HG03103 (cell line): ENCODE results near the gene SLC25A4.
A peak's percentile ranks its signal among the peaks of the same experiment; 100 is the strongest.
"Not testable (repeated sequence)": the region's sequence is repeated elsewhere in the genome, so short reads cannot be mapped to it uniquely, and the experiment has no call there.

ENCODE experiments used
- ATAC-seq: cut with Tn5 transposase; IDR thresholded peaks from one replicate; pipeline ENCODE4 v1.9.1; 2021; ENCODE audit warnings: low read depth; ENCODE audit not compliant: unreplicated experiment

Gene SLC25A4

GRCh38 chr4:185142912-185143600, at the start of gene SLC25A4:
TSS of gene SLC25A4 (plus strand) at chr4:185143266. CDS start at chr4:185143373, 107 bp downstream.
- ATAC-seq, result peak; percentile 95

- no peak for ATAC-seq
These were observed 49.5 kb upstream of the SLC25A4 start for GRCh38 chr4:185093603-185094002.

GRCh38 chr4:185096032-185096653, 46.9 kb upstream of the SLC25A4 start:
- no peak for ATAC-seq

DNA sequence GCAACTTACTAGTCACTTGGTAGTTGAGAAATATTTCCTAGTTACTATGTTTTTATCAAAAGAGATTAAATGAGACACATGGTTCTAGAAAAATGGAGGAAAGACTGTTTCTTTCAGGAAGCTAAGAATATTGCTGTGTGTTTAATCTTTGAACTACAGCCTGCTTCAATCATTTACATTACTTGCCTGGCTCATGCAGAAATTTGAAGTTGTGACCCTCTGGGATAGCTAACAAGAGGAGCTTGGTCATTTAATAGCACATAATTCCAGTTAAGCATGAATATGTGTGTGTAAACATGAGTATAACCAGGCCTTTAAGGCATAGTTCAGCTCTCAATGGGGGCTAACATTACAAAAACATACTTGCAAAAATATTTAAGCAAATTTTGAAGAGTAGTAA, 44.6 kb upstream of the SLC25A4 start:
- ATAC-seq, result no peak

- no peak for ATAC-seq
These were observed 43.9 kb upstream of the SLC25A4 start for GRCh38 chr4:185099024-185099682.

DNA sequence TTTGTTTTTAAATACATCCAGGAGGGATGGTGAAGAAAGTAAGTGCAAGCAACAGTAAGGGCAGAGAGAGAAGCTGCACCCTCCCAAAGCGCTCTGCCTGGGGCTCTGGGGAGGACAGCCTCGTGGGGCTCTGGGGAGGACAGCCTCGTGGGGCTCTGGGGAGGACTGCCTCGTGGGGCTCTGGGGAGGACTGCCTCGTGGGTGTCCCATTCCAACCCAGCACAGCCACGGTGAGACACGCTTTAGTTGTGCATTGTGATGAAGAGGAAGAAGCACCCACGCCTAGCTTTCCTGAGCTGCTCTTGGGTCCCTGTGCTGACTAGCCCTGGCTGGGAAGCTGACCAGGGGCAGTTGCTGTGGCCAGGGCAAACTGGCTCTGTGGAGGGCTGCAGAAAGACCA, 43.1 kb upstream of the SLC25A4 start:
- no peak for ATAC-seq

DNA sequence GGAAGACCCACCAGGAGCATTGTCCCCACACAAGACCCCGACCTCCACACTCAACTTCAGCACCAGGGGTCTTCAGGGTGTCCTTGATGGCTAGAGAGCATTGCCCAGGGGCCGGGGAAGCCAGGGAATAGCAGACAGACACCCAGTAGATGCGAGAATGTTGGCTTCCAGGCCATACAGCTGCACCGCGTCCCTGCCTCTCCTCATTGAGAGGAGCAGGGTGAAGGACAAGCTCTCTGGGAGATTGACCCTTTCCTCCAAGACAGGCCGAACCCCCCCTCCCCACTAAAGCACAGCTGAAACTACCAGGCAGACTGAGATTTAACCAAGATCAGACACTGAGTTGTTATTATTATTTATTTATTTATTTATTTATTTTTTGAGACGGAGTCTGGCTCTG, 42.6 kb upstream of the SLC25A4 start:
- no peak for ATAC-seq

- no peak for ATAC-seq
These were observed 41.6 kb upstream of the SLC25A4 start for GRCh38 chr4:185101354-185101890.

GRCh38 chr4:185104733-185105132, 38.3 kb upstream of the SLC25A4 start:
- ATAC-seq, result no peak

GRCh38 chr4:185106353-185106752, 36.7 kb upstream of the SLC25A4 start:
- no peak for ATAC-seq

DNA sequence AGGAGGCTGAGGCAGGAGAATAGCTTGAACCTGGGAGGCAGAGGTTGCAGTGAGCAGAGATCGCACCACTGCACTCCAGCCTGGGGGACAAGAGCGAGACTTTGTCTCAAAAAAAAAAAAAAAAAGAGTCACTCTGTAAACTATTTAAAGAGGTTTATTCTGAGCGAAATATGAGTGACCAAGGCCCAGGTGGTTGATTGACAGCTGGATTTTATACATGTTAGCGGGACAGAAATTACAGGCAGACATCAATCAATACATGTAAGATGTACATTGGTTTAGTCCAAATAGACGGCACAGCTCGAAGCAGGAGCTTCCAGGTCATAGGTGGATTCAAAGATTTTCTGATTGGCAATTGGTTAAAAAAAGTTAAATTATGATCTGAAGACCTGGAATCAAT, 35.5 kb upstream of the SLC25A4 start:
- ATAC-seq, result not testable (repeated sequence)

GRCh38 chr4:185108185-185108584, 34.9 kb upstream of the SLC25A4 start:
- no peak for ATAC-seq

- no peak for ATAC-seq
These were observed 34.4 kb upstream of the SLC25A4 start for GRCh38 chr4:185108669-185109068.

DNA sequence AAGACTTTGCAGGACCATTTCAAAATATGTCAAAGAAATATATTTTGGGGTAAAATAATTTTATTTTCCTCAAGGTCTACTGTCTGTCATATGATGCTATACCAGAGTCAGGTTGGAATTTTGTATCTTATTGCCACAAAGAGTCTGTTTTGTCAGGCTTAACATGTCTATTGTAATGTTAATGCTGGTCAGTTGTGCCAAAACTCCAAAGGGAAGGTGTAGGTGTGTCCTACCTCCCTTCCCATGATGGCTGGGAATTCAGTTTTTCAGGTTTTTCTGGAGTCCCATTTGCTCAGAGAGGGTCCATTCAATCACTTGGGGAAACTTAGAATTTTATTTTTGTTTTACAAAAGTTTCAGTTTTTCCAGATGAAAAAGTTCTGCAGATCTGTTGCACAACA, 33.3 kb upstream of the SLC25A4 start:
- ATAC-seq, result no peak

- no peak for ATAC-seq
These were observed 32.7 kb upstream of the SLC25A4 start for GRCh38 chr4:185110375-185110823.

- ATAC-seq, result no peak
These were observed 31.0 kb upstream of the SLC25A4 start for GRCh38 chr4:185112104-185112503.

GRCh38 chr4:185113340-185113739, 29.7 kb upstream of the SLC25A4 start:
- no peak for ATAC-seq

GRCh38 chr4:185115827-185116232, 27.2 kb upstream of the SLC25A4 start:
- no peak for ATAC-seq

DNA sequence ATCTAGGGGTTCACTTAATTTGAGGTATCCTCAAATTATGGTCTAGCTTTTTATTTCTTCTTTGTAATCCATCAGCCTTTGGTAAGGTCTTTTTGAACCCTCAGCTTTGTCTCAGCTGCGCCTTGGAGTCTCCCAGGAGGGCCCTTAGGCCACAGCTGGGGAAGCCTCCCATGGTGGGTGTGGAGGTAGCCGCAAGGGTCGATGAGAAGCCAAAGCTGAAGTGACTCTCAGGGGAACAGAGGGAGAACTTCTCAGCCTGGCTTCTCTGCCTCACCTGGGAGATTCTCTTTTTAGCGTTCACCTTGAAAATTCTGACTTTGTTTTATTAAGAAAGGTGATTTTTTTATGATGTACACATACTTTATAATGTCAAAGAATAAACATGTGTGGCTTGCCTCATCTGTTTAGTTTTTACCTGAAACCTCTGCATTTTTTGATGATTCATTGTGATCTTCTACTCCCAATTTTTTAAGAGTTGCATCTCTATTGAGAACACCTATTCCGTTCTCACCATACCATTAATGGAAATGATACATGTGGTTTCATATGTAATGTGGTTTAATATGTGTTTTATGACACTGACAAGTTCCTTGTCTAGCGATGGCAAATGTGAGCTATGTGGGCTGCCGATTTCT, 25.6 kb upstream of the SLC25A4 start:
- no peak for ATAC-seq

GRCh38 chr4:185118876-185119275, 24.2 kb upstream of the SLC25A4 start:
- no peak for ATAC-seq

DNA sequence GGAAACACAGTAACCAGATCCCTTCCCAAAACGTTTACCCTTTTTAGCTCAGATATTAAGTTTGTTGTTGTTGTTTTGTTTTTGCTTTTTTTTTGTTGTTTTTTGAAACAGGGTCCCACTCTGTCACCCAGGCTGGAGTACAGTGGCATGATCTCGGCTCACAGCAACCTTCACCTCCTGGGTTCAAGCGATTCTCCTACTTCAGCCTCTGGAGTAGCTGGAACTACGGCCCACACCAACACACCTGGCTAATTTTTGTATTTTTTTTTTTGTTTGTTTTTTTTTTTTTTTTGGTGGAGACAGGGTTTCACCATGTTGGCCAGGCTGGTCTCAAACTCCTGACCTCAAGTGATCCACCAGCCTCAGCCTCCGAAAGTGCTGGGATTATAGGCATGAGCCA, 23.6 kb upstream of the SLC25A4 start:
- not testable (repeated sequence) for ATAC-seq
